Breast epithelium (tissue), 3 donors: ENCODE measurements around the gene GNAQ.

Experiments
- CTCF ChIP-seq, 3 donors: fragments of 450-650 bp; IDR thresholded peaks; one replicate each; pipeline ENCODE4 v1.5.1; 2016 to 2017; ENCODE audit warnings: antibody characterized with exemption in 3 of 3, mild to moderate bottlenecking in 3 of 3, moderate library complexity in 3 of 3
- POLR2A ChIP-seq: fragments of 450-650 bp; IDR thresholded peaks from one replicate; pipeline ENCODE4 v1.6.1; 2016; ENCODE audit warnings: antibody characterized with exemption, mild to moderate bottlenecking, moderate library complexity

- TF ChIP-seq CTCF (IDR thresholded peaks at IDR 0.05) (no peak), POLR2A (no peak)
These were observed 167.3 kb downstream of the GNAQ start for GRCh38 chr9:77864211-77864889.
